Activated CD8-positive, alpha-beta memory T cell treated with anti-CD3 and anti-CD28 coated beads, Interleukin-2, amount 50 U/mL, for 1 hour (primary cell): ENCODE measurements around the gene FCAMR.

Experiments
- DNase-seq: peaks from one replicate; pipeline ENCODE4 v3.0.0-alpha.2; 2020; ENCODE audit errors: extremely low read depth

Gene FCAMR

GRCh38 chr1:206970446-206970845 is at the start of gene FCAMR:
Gene FCAMR, minus strand, starts transcription at chr1:206970460. Its CDS starts 335 bp downstream, at chr1:206970125.
- DNase-seq = no peak

GRCh38 chr1:207019661-207020060 is 49.4 kb upstream of the FCAMR start:
- no peak for DNase-seq

GRCh38 chr1:207019161-207019560 is 48.9 kb upstream of the FCAMR start:
- DNase-seq = no peak

GRCh38 chr1:207018707-207019106 is 48.4 kb upstream of the FCAMR start:
- DNase-seq = no peak

- no peak for DNase-seq
Observed at GRCh38 chr1:207017615-207018559, 47.6 kb upstream of the FCAMR start.

GRCh38 chr1:207015791-207016190 is 45.5 kb upstream of the FCAMR start:
- DNase-seq = no peak

- DNase-seq = no peak
Observed at GRCh38 chr1:207014728-207015127, 44.5 kb upstream of the FCAMR start.

- DNase-seq = no peak
Observed at GRCh38 chr1:207013321-207014085, 43.2 kb upstream of the FCAMR start.

- no peak for DNase-seq
Observed at GRCh38 chr1:207010726-207011125, 40.5 kb upstream of the FCAMR start.

- no peak for DNase-seq
Observed at GRCh38 chr1:207009945-207010344, 39.7 kb upstream of the FCAMR start.

GRCh38 chr1:207009182-207009850 is 39.1 kb upstream of the FCAMR start:
- DNase-seq = no peak

GRCh38 chr1:207007352-207008033 is 37.2 kb upstream of the FCAMR start:
- no peak for DNase-seq

- no peak for DNase-seq
Observed at GRCh38 chr1:207006914-207007313, 36.7 kb upstream of the FCAMR start.

- no peak for DNase-seq
Observed at GRCh38 chr1:207006083-207006482, 35.8 kb upstream of the FCAMR start.

GRCh38 chr1:207004931-207005830 is 34.9 kb upstream of the FCAMR start:
- no peak for DNase-seq

GRCh38 chr1:207003210-207003609 is 33.0 kb upstream of the FCAMR start:
- no peak for DNase-seq

- no peak for DNase-seq
Observed at GRCh38 chr1:207002724-207003146, 32.5 kb upstream of the FCAMR start.

- no peak for DNase-seq
Observed at GRCh38 chr1:207001492-207002245, 31.4 kb upstream of the FCAMR start.

- no peak for DNase-seq
Observed at GRCh38 chr1:207000651-207001291, 30.5 kb upstream of the FCAMR start.
